ENCODE measurements around the gene FAM229B. TPM values are rescaled to one million over a fixed set of nuclear protein-coding genes. Genes with fewer than 3 reads are reported as not detected.

Gene FAM229B
- total and polyA plus RNA-seq, 2 donors (not counting 3 experiments of a cell fraction or from before 2014, with no cell fraction given), result 9.1 to 10.6 TPM

DNA sequence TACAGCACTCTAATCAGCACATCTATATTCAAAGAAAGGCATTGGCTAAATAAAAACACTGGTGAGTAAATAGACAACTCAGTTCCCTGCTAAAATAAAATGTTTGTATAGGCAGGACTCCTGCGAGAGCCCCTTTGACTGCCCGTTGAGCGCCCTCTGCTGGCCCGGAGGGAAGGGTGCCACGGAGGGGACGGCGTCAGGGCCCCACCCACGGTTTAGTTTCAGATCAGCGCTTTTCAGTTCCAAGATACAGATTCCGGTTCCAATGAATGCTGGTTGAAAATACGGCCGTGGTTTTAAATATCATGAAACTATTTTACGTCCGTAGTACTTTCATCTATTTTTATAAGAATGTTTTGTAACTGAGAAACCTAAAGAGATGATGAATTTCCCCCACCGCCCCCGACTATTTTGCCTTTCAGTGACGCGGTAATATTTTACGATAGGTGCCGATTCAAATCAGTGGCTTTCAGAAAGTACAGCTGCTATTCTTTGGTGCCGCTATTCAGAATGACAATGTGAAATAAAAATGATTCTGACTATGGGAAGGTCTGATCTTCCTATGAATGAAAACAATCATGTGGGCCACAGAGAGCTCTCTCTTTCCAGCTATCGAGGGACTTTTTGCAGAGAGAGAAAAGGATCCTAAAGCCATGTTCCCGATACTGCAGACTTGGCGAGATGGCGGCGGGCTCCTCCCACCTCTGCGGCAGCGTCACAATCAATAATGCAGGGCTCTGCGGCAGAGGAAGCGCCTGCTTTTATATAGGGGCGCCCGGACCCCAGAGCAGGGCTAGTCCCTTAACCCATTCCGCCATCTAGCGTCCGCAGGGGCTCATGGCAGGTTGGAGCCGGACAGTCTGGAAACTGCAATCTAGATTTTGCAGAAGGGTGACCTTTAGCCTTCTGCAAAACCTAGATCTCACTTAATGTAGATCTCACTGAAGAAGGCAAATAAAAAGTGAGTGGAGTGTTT, 44.1 kb upstream of the FAM229B start:
- Histone ChIP-seq H3K4me2 (ENCODE audit: insufficient read depth, low read length) (peak overlapping the region; percentile 88), H3K9me3 (replicated peaks; ENCODE audit: control insufficient read depth, insufficient read depth, low read length) (no peaks in the 10 kb centered on the region), H3K4me3 (replicated peaks in 1 of 3; ENCODE audit: insufficient read depth in 1 of 3, low read depth in 1 of 3, low read length in 3 of 3) (peak overlapping the region; percentile 33 to 95 (median 89)), H3K9me1 (replicated peaks; ENCODE audit: control insufficient read depth, extremely low read depth, insufficient read depth, low read length) (no peaks in the 10 kb centered on the region), H3K4me1 (ENCODE audit: control insufficient read depth, extremely low read depth, insufficient read depth, low read length) (peaks cover 38% of the 10 kb centered on the region), H3K27me3 (ENCODE audit: control insufficient read depth in 2 of 2, insufficient read depth in 2 of 2, low read length in 2 of 2) (no peaks in the 10 kb centered on the region), H3K36me3 (ENCODE audit: control insufficient read depth in 2 of 2, extremely low read depth in 1 of 2, insufficient read depth in 2 of 2, low read length in 2 of 2) (no peaks in the 10 kb centered on the region), H3K27ac (ENCODE audit: insufficient read depth, low read depth, low read length) (peak overlapping the region; percentile 92), H2AFZ (ENCODE audit: low read depth, low read length) (peak overlapping the region; percentile 82), H3K79me2 (ENCODE audit: control insufficient read depth, insufficient read depth, low read length) (no peaks in the 10 kb centered on the region), H4K20me1 (replicated peaks; ENCODE audit: control insufficient read depth, extremely low read depth, insufficient read depth, low read length) (no peaks in the 10 kb centered on the region), H3K9ac (replicated peaks; ENCODE audit: extremely low read depth, insufficient read depth, low read length) (peak overlapping the region; percentile 98)
- ChIA-PET CTCF (interaction anchor here (0.6 to 5.1 kb wide), 47 partner anchors 9 to 1032 kb away, joined by 3 to 56 read pairs (median 4); partner anchors contain the start of genes FAM229B, FYN and TUBE1), POLR2A (interaction anchor here (1.2 kb wide), 1 partner anchor 334 kb away, joined by 6 read pairs; no protein-coding TSS in a partner anchor)
- TSS peak; percentile 96 for BruUV-seq (replicated peaks)
- dilution Hi-C loops (cut with MboI; ENCODE audit: extremely low pct_ligation_motif_present, low sequenced_read_pairs) (no loop called here), intact Hi-C loops (cut with micrococcal nuclease) (loop anchor here (1.0 to 10.0 kb wide), 12 partner anchors 46 to 1032 kb away; partner anchors contain the start of genes FYN and TRAF3IP2)
- DNase-seq (ENCODE audit: low read depth, low spot score), result peak; percentile 95
- peak; percentile 98 for FAIRE-seq
- TF ChIP-seq JUN (IDR thresholded peaks at IDR 0.05; ENCODE audit: borderline replicate concordance, insufficient read depth, insufficient read length, low read depth), result no peak
- TF ChIP-seq MYC (IDR thresholded peaks at IDR 0.05; ENCODE audit: low read depth, low read length), result no peak
- TF ChIP-seq POLR2A (IDR thresholded peaks at IDR 0.05; ENCODE audit: low read depth, low read length), result peak; percentile 54
- TF ChIP-seq POLR2AphosphoS5 (IDR thresholded peaks at IDR 0.05; ENCODE audit: insufficient read depth, low read depth, low read length), result peak; percentile 56
- peak; percentile 25 for TF ChIP-seq GATA2 (IDR thresholded peaks at IDR 0.05; ENCODE audit: insufficient read depth, insufficient read length, low read depth, low read length)
- no peak for TF ChIP-seq FOS (IDR thresholded peaks at IDR 0.05; ENCODE audit: borderline replicate concordance, insufficient read depth, low read length)
- TF ChIP-seq MAX (IDR thresholded peaks at IDR 0.05; ENCODE audit: insufficient read depth, insufficient read length), result no peak
- TF ChIP-seq EZH2 (IDR thresholded peaks at IDR 0.05; ENCODE audit: borderline replicate concordance, low read depth, low read length, severe bottlenecking), result no peak
- TF ChIP-seq, protein P1, sequence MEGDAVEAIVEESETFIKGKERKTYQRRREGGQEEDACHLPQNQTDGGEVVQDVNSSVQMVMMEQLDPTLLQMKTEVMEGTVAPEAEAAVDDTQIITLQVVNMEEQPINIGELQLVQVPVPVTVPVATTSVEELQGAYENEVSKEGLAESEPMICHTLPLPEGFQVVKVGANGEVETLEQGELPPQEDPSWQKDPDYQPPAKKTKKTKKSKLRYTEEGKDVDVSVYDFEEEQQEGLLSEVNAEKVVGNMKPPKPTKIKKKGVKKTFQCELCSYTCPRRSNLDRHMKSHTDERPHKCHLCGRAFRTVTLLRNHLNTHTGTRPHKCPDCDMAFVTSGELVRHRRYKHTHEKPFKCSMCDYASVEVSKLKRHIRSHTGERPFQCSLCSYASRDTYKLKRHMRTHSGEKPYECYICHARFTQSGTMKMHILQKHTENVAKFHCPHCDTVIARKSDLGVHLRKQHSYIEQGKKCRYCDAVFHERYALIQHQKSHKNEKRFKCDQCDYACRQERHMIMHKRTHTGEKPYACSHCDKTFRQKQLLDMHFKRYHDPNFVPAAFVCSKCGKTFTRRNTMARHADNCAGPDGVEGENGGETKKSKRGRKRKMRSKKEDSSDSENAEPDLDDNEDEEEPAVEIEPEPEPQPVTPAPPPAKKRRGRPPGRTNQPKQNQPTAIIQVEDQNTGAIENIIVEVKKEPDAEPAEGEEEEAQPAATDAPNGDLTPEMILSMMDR (IDR thresholded peaks at IDR 0.05; ENCODE audit: extremely low read depth in 1 of 2, insufficient read depth in 1 of 2, low read depth in 1 of 2, low read length in 2 of 2), result peak; percentile 96 to 98
